IPS DF 6.9 (cell line): ENCODE measurements around the gene CHD6.

Experiments used
- DNase-seq: peaks from one replicate; pipeline ENCODE4 v3.0.0-alpha.2; 2013; ENCODE audit warnings: low read depth, low spot score
- H3K27ac ChIP-seq: one replicate; pipeline ENCODE4 v1.5.1; 2013; ENCODE audit warnings: low read length, control low read depth
- H3K27me3 ChIP-seq: 2 replicates; pipeline ENCODE4 v1.6.1; 2013; ENCODE audit warnings: mild to moderate bottlenecking, low read length; ENCODE audit not compliant: control insufficient read depth, insufficient read depth
- H3K36me3 ChIP-seq: 2 replicates; pipeline ENCODE4 v1.6.1; 2013; ENCODE audit warnings: low read length; ENCODE audit not compliant: control insufficient read depth, insufficient read depth
- H3K4me1 ChIP-seq: 2 replicates; pipeline ENCODE4 v1.6.1; 2013; ENCODE audit warnings: low read length; ENCODE audit not compliant: control insufficient read depth, insufficient read depth
- H3K4me3 ChIP-seq: 2 replicates; pipeline ENCODE4 v1.5.1; 2013; ENCODE audit warnings: mild to moderate bottlenecking, low read length
- H3K9me3 ChIP-seq: 2 replicates; pipeline ENCODE4 v1.6.1; 2013; ENCODE audit warnings: low read length, inconsistent platforms; ENCODE audit not compliant: control insufficient read depth, insufficient read depth
- WGBS: extraction: QIAGEN DNeasy Blood & Tissue Kit; methylation state at CpG from one replicate; pipeline ENCODE4 v1.1.7; 2013; ENCODE audit warnings: mixed read lengths, missing lambda C conversion rate; ENCODE audit not compliant: insufficient read length, insufficient coverage; 5-methylcytosine and 5-hydroxymethylcytosine counted together

The CHD6 gene

DNA sequence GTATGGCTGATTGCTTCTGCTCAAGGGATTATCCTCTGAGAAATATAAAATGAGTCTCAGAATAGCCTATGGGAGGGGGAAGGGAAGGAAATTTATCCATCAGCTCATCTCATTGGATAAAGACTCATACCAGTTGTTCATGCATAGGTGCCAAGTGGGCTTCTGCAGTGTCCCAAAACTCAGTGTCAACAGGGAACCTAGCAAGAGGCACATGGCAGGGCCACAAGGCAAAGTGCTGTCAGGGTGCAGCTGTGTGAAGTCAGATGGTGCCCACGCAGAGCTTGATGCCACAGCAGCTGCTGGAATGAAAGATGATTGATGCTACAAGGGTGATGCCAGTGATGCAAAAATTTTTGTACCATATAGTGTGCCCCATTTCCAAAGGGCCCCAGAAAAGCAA lies 3.2 kb upstream of the CHD6 start:
- Histone ChIP-seq H3K27ac (no peak overlapping the region), H3K4me1 (no peaks in the 10 kb centered on the region), H3K9me3 (no peaks in the 10 kb centered on the region), H3K4me3 (no peak overlapping the region), H3K27me3 (no peaks in the 10 kb centered on the region), H3K36me3 (no peaks in the 10 kb centered on the region)
- no CpG with 5 or more reads among the region's 1 CpG for WGBS
- DNase-seq, result no peak

DNA sequence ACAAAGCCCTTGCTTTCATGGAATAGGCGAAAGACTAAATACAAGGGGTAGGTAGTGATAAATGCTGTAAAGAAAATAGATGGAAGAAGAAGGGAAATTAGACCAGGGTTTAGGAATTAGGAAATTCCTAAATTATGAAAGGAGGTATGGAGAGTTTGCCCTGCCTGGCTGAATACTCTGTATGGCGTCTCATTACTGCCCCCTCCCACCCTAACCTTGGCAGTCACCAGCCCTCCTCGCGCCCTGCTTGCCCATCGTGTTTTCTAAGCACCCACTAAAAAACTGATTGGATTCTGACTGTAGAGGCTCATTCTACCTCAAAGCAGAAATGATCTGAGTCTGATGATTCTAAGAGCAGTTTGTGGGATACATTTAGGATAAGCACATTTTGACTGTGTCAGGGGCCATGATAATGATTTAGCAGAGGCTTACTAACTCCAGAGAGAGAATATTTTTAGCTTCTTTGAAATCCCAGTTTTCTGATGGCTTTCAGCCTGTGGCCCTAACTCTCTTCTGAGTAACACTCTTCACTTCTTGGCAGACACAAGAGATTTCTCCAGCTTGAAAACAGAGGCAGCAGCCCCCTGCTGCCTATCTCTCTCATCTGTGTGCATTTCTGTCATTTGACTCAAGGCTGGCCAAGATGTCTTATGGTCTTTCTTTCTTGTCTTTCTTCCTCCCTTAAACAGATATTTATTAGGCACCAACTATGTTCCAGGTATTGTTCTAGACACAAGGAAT lies 1.4 kb upstream of the CHD6 start:
- H3K4me3 ChIP-seq, result peak overlapping the region; percentile 42; the same call in 1 of the 2 replicates
- H3K27me3 ChIP-seq, result no peaks in the 10 kb centered on the region
- H3K4me1 ChIP-seq, result no peaks in the 10 kb centered on the region
- H3K36me3 ChIP-seq, result no peaks in the 10 kb centered on the region
- no CpG with 5 or more reads among the region's 5 CpGs for WGBS
- no peaks in the 10 kb centered on the region for H3K9me3 ChIP-seq
- no peak for DNase-seq
- no peak overlapping the region for H3K27ac ChIP-seq

DNA sequence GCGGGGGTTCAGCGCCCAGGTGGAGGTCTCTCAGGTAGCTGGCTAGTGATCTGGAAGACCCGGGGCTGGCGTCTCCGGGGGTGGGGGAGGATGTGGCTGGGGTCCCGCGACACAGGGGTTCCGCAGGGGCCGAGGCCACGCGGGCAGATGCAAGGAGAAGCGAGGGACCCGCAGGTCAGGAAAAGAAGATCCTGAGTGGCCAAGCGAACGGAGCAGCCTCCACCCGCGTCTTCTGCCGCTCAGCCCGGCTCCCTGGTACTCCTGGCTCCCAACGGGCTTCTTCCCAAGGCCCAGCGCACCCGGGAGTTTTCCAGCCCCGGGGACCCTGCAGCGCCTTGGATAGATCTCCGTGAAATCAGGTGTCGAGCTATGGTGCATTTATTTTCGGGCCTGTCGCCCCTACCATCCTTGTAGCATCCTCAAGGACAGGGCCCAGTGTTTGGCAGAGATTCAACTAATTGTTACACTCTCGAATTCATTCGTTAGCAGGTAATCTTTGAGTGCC lies 682 bp upstream of the CHD6 start:
- no peak overlapping the region for H3K27ac ChIP-seq
- WGBS, result no CpG with 5 or more reads among the region's 30 CpGs
- H3K4me1 ChIP-seq, result no peaks in the 10 kb centered on the region
- no peaks in the 10 kb centered on the region for H3K36me3 ChIP-seq
- no peaks in the 10 kb centered on the region for H3K9me3 ChIP-seq
- H3K27me3 ChIP-seq, result no peaks in the 10 kb centered on the region
- peak overlapping the region; percentile 42; the same call in 1 of the 2 replicates for H3K4me3 ChIP-seq
- no peak for DNase-seq

DNA sequence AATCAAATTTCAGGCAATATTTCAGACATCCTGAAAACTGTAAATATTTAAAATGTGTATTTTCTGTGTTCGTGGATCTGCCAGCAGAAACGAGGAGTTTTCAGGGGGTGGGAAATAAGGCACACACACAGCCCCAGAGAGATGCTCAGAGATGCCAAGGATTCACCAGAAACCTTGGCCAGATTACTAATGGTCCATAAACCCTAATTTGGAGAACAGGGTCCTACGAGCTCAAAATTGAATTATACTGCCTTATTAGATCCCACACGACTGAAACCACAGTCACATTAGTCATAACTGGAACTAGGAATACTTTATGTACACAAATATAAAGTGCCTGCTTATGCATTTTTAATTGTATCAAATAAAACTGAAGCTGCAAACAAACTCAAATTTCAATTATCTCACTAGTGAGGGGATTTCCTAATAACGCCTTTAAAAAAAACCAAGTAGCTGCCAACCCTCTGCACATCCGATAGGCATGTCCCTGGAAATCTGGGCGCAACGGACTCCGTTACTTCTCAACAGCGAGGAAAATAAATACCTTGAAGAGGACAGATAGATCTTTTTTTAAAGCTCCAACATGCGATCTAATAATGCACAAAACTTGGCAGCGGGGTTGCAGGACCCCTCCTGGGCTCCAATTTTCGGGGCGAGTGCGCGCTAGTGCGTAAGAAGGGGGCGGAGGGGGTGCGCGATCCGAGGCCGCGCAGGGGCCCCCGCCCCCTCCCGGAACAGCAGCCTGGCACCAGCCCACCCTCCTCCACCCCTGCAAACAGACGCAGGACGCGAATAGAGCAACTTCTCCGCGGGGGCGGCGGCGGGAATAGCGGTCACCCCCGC lies 897 bp downstream of the CHD6 start:
- Histone ChIP-seq H3K27ac (no peak overlapping the region), H3K9me3 (no peaks in the 10 kb centered on the region), H3K4me3 (peak overlapping the region; percentile 74), H3K27me3 (no peaks in the 10 kb centered on the region), H3K4me1 (peaks cover 2% of the 10 kb centered on the region; the same call in 1 of the 2 replicates), H3K36me3 (no peaks in the 10 kb centered on the region)
- no CpG with 5 or more reads among the region's 35 CpGs for WGBS
- no peak for DNase-seq

DNA sequence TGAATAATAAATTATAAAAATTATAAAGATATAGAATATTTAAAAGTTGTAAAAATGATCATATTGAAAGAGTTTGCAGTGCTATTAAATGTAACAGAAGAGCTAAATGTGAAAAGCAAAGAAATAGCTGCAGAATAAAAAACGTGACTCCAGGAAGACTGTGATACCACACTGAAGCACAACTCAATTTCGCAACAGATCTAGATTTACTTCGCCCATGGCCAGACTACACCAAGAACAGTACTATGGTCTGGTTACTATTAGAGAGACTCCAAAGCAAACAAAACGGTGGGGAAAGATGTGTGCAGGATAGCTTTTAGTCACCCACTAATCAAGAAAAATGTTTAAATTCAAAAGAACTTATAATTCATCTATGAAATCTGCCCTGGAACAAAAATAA lies 1.9 kb downstream of the CHD6 start:
- Histone ChIP-seq H3K27me3 (no peaks in the 10 kb centered on the region), H3K27ac (no peak overlapping the region), H3K4me3 (no peak overlapping the region), H3K4me1 (peaks cover 2% of the 10 kb centered on the region; the same call in 1 of the 2 replicates), H3K36me3 (no peaks in the 10 kb centered on the region), H3K9me3 (no peaks in the 10 kb centered on the region)
- no CpG with 5 or more reads among the region's 4 CpGs for WGBS
- no peak for DNase-seq

DNA sequence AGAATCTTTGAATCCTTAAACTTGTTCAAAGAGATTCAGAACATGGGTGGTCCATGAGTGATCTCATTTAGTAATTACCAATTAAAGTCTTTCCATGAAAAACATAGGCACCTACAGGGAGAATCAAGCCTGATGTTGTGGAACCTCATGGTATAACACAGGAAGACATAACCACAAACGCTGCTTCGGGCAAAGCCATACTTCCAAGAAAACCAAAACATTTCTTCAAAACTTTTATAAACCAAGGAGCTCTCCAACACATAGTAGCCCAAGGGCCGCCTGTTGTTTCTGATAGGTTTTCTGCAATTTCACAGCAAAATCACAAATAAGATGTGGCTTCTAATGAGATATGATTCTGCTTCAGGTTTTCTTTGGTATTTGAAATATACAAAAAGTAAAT lies 2.5 kb downstream of the CHD6 start:
- Histone ChIP-seq H3K4me3 (no peak overlapping the region), H3K36me3 (no peaks in the 10 kb centered on the region), H3K4me1 (peaks cover 2% of the 10 kb centered on the region; the same call in 1 of the 2 replicates), H3K9me3 (no peaks in the 10 kb centered on the region), H3K27ac (no peak overlapping the region), H3K27me3 (no peaks in the 10 kb centered on the region)
- no peak for DNase-seq
- WGBS, result no CpG with 5 or more reads among the region's 3 CpGs

DNA sequence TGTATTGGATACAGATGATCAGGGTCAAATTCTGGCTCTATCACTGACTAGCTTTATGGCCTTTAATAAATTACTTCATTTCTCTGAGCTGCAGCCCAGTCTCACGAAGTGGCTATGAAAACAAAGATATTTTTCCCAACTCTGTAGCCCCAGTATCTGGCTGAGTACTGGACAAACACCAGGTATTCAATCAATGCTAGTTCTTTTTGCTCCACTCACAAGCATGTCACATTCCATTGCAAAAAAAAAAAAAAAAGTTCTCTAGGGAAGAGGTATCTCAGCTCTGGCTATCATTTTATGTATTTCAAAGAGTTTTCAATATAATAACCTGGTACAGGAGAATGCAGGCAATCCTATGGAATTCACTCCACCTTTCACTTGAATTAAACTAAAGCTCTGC lies 3.1 kb downstream of the CHD6 start:
- no peak for DNase-seq
- H3K27ac ChIP-seq, result no peak overlapping the region
- H3K4me1 ChIP-seq, result peaks cover 2% of the 10 kb centered on the region; the same call in 1 of the 2 replicates
- H3K4me3 ChIP-seq, result no peak overlapping the region
- no peaks in the 10 kb centered on the region for H3K36me3 ChIP-seq
- no CpG with 5 or more reads among the region's 1 CpG for WGBS
- no peaks in the 10 kb centered on the region for H3K9me3 ChIP-seq
- no peaks in the 10 kb centered on the region for H3K27me3 ChIP-seq

DNA sequence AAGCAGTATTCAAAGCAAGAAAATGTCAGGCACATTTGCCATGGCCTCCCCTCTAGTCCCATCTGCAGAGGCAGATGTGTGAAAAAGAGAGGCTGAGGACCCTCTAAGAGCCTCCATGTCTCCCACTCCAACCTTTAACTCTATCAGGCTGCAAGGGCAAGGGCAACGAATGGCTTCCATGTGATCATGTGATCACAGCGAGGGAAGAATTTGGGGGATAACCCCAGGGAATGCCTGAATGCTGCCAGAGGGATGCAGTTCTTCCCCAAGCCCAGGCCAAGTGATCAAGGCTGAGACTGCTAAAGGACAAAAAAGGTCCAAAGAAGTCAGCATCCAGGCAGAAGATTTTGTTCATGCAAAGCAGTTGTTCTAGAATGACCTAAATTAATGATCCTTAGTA lies 4.9 kb downstream of the CHD6 start:
- Histone ChIP-seq H3K27ac (no peak overlapping the region), H3K4me1 (peaks cover 3% of the 10 kb centered on the region; the same call in 1 of the 2 replicates), H3K9me3 (no peaks in the 10 kb centered on the region), H3K36me3 (no peaks in the 10 kb centered on the region), H3K4me3 (no peak overlapping the region), H3K27me3 (no peaks in the 10 kb centered on the region)
- no peak for DNase-seq
- WGBS, result no CpG with 5 or more reads among the region's 2 CpGs

DNA sequence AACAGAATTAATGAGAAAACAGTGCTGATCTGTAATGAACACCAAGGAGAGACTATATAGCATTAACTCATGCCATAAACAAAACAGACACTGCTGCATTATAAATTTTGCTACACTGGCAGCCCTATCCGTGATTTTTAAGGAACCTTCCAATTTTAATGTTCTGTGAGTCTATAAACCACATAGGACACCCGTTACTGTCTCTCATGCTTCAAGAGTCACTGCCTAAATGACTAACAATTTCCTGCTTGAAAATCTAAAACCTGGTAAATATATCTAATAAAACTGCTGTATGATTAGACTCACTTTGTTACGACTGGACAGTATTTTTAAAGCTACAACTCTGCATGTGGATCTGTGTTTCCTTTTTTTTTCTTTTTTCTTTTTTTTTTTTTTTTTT lies 8.7 kb downstream of the CHD6 start:
- no peak for DNase-seq
- Histone ChIP-seq H3K9me3 (no peaks in the 10 kb centered on the region), H3K27ac (no peak overlapping the region), H3K4me3 (no peak overlapping the region), H3K36me3 (no peaks in the 10 kb centered on the region), H3K27me3 (no peaks in the 10 kb centered on the region), H3K4me1 (peaks cover 5% of the 10 kb centered on the region; the same call in 1 of the 2 replicates)
- WGBS, result no CpG with 5 or more reads among the region's 3 CpGs

DNA sequence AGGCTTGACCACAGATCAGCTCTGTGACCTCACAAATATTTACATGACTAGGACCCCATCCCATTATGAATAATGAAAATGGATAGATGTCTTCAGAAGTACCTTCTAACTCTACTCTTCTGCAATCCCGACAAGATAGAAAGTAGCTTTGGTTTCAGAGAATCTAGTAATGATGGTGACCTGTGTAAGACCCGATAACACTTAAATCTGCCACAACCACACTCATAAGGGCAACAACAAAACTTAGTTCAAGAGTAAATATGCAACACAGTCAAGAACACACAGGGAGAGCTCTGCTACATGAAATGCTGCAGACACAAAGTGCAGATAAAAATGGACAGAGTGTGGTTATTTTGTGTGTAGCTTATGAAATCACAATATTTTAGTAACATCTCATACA lies 9.6 kb downstream of the CHD6 start:
- no CpG with 5 or more reads among the region's 2 CpGs for WGBS
- no peaks in the 10 kb centered on the region for H3K27me3 ChIP-seq
- DNase-seq, result no peak
- H3K4me3 ChIP-seq, result no peak overlapping the region
- peaks cover 5% of the 10 kb centered on the region; the same call in 1 of the 2 replicates for H3K4me1 ChIP-seq
- H3K9me3 ChIP-seq, result no peaks in the 10 kb centered on the region
- H3K36me3 ChIP-seq, result no peaks in the 10 kb centered on the region
- H3K27ac ChIP-seq, result no peak overlapping the region
